Activated naive CD8-positive, alpha-beta T cell (primary cell): Measurements from ENCODE around the gene RNF126.

Experiments used
- H3K27ac Mint-ChIP-seq: one replicate; pipeline ENCODE4 v1.8.0; 2021; ENCODE audit warnings: mixed read lengths
- H3K27me3 Mint-ChIP-seq: one replicate; pipeline ENCODE4 v1.8.0; 2021; ENCODE audit warnings: mixed read lengths
- H3K36me3 Mint-ChIP-seq: one replicate; pipeline ENCODE4 v1.8.0; 2021; ENCODE audit warnings: mixed read lengths
- H3K4me1 Mint-ChIP-seq: one replicate; pipeline ENCODE4 v1.8.0; 2021; ENCODE audit warnings: low read depth, mixed read lengths
- H3K4me3 Mint-ChIP-seq: one replicate; pipeline ENCODE4 v1.8.0; 2021; ENCODE audit warnings: mild to moderate bottlenecking, mixed read lengths
- H3K9me3 Mint-ChIP-seq: one replicate; pipeline ENCODE4 v1.8.0; 2021; ENCODE audit warnings: low read depth, mixed read lengths

RNF126 gene

GRCh38 chr19:648305-648704 is 14.7 kb downstream of the RNF126 start:
- H3K27ac Mint-ChIP-seq: no peak overlapping the region
- H3K4me3 Mint-ChIP-seq: no peak overlapping the region
- H3K27me3 Mint-ChIP-seq: no peaks in the 10 kb centered on the region
- no peaks in the 10 kb centered on the region for H3K36me3 Mint-ChIP-seq
- no peaks in the 10 kb centered on the region for H3K9me3 Mint-ChIP-seq
- no peaks in the 10 kb centered on the region for H3K4me1 Mint-ChIP-seq

GRCh38 chr19:647566-648284 is 15.3 kb downstream of the RNF126 start:
- no peaks in the 10 kb centered on the region for H3K36me3 Mint-ChIP-seq
- H3K4me1 Mint-ChIP-seq: no peaks in the 10 kb centered on the region
- no peaks in the 10 kb centered on the region for H3K27me3 Mint-ChIP-seq
- H3K4me3 Mint-ChIP-seq: no peak overlapping the region
- no peak overlapping the region for H3K27ac Mint-ChIP-seq
- H3K9me3 Mint-ChIP-seq: no peaks in the 10 kb centered on the region

- no peaks in the 10 kb centered on the region for H3K36me3 Mint-ChIP-seq
- no peak overlapping the region for H3K27ac Mint-ChIP-seq
- H3K4me1 Mint-ChIP-seq: no peaks in the 10 kb centered on the region
- no peaks in the 10 kb centered on the region for H3K27me3 Mint-ChIP-seq
- H3K9me3 Mint-ChIP-seq: no peaks in the 10 kb centered on the region
- H3K4me3 Mint-ChIP-seq: no peak overlapping the region
Observed at GRCh38 chr19:646779-647565, 16.0 kb downstream of the RNF126 start.

GRCh38 chr19:645912-646778 is 16.9 kb downstream of the RNF126 start:
- Mint-ChIP-seq H3K4me3 (no peak overlapping the region), H3K4me1 (no peaks in the 10 kb centered on the region), H3K27ac (no peak overlapping the region), H3K9me3 (no peaks in the 10 kb centered on the region), H3K27me3 (no peaks in the 10 kb centered on the region), H3K36me3 (no peaks in the 10 kb centered on the region)

GRCh38 chr19:644789-645188 is 18.2 kb downstream of the RNF126 start:
- Mint-ChIP-seq H3K27me3 (no peaks in the 10 kb centered on the region), H3K4me1 (peaks cover 2% of the 10 kb centered on the region), H3K4me3 (no peak overlapping the region), H3K27ac (no peak overlapping the region), H3K9me3 (no peaks in the 10 kb centered on the region), H3K36me3 (no peaks in the 10 kb centered on the region)

GRCh38 chr19:644363-644762 is 18.7 kb downstream of the RNF126 start:
- Mint-ChIP-seq H3K4me3 (no peak overlapping the region), H3K9me3 (no peaks in the 10 kb centered on the region), H3K27me3 (no peaks in the 10 kb centered on the region), H3K27ac (no peak overlapping the region), H3K36me3 (no peaks in the 10 kb centered on the region), H3K4me1 (peaks cover 3% of the 10 kb centered on the region)

- H3K36me3 Mint-ChIP-seq: no peaks in the 10 kb centered on the region
Observed at GRCh38 chr19:643736-644135, 19.3 kb downstream of the RNF126 start.

GRCh38 chr19:642767-643727 is 20.0 kb downstream of the RNF126 start:
- H3K4me3 Mint-ChIP-seq: no peak overlapping the region
- H3K4me1 Mint-ChIP-seq: peaks cover 7% of the 10 kb centered on the region
- H3K27me3 Mint-ChIP-seq: no peaks in the 10 kb centered on the region
- H3K9me3 Mint-ChIP-seq: no peaks in the 10 kb centered on the region
- no peaks in the 10 kb centered on the region for H3K36me3 Mint-ChIP-seq
- no peak overlapping the region for H3K27ac Mint-ChIP-seq

More at GRCh38 chr19:643736-644135, 19.3 kb downstream of the RNF126 start:
- no peaks in the 10 kb centered on the region for H3K9me3 Mint-ChIP-seq
- no peak overlapping the region for H3K4me3 Mint-ChIP-seq
- H3K27me3 Mint-ChIP-seq: no peaks in the 10 kb centered on the region
- no peak overlapping the region for H3K27ac Mint-ChIP-seq
- H3K4me1 Mint-ChIP-seq: peaks cover 7% of the 10 kb centered on the region

- Mint-ChIP-seq H3K27ac (no peak overlapping the region), H3K4me3 (no peak overlapping the region), H3K36me3 (no peaks in the 10 kb centered on the region), H3K27me3 (no peaks in the 10 kb centered on the region), H3K4me1 (peaks cover 7% of the 10 kb centered on the region), H3K9me3 (no peaks in the 10 kb centered on the region)
Observed at GRCh38 chr19:641702-642101, 21.3 kb downstream of the RNF126 start.

GRCh38 chr19:640606-641189 is 22.3 kb downstream of the RNF126 start:
- H3K36me3 Mint-ChIP-seq: no peaks in the 10 kb centered on the region
- H3K4me1 Mint-ChIP-seq: peaks cover 7% of the 10 kb centered on the region
- no peak overlapping the region for H3K4me3 Mint-ChIP-seq
- no peak overlapping the region for H3K27ac Mint-ChIP-seq
- no peaks in the 10 kb centered on the region for H3K9me3 Mint-ChIP-seq
- no peaks in the 10 kb centered on the region for H3K27me3 Mint-ChIP-seq

GRCh38 chr19:640161-640558 is 22.9 kb downstream of the RNF126 start:
- H3K27ac Mint-ChIP-seq: no peak overlapping the region
- no peaks in the 10 kb centered on the region for H3K27me3 Mint-ChIP-seq
- H3K4me1 Mint-ChIP-seq: peaks cover 7% of the 10 kb centered on the region
- no peaks in the 10 kb centered on the region for H3K36me3 Mint-ChIP-seq
- H3K9me3 Mint-ChIP-seq: no peaks in the 10 kb centered on the region
- no peak overlapping the region for H3K4me3 Mint-ChIP-seq

GRCh38 chr19:639253-640160 is 23.5 kb downstream of the RNF126 start, which contains the start of gene FGF22:
Gene FGF22, plus strand, starts transcription at chr19:639879. Its CDS starts 47 bp downstream, at chr19:639926.
- Mint-ChIP-seq H3K27ac (peak within 1 kb of the TSS; percentile 85), H3K36me3 (no peaks in the 10 kb centered on the region), H3K4me1 (peaks cover 7% of the 10 kb centered on the region)

GRCh38 chr19:638906-639252 is 24.1 kb downstream of the RNF126 start:
- Mint-ChIP-seq H3K27me3 (no peaks in the 10 kb centered on the region), H3K4me3 (peak overlapping the region; percentile 87)

More at GRCh38 chr19:639253-640160, 23.5 kb downstream of the RNF126 start, which contains the start of gene FGF22:
- Mint-ChIP-seq H3K9me3 (no peaks in the 10 kb centered on the region), H3K4me3 (peak within 1 kb of the TSS; percentile 87), H3K27me3 (no peaks in the 10 kb centered on the region)

More at GRCh38 chr19:638906-639252, 24.1 kb downstream of the RNF126 start:
- Mint-ChIP-seq H3K4me1 (peaks cover 11% of the 10 kb centered on the region), H3K27ac (no peak overlapping the region), H3K9me3 (no peaks in the 10 kb centered on the region), H3K36me3 (no peaks in the 10 kb centered on the region)
